Embryonic facial prominence (tissue), 1 donor: ENCODE data around the gene EDNRB.
"Not testable (repeated sequence)": the region's sequence is repeated elsewhere in the genome, so short reads cannot be mapped to it uniquely, and the experiment has no call there.

Experiments used
- DNase-seq: peaks from one replicate; pipeline ENCODE4 v3.0.0-alpha.2; 2016; ENCODE audit errors: extremely low spot score

The EDNRB gene

DNA sequence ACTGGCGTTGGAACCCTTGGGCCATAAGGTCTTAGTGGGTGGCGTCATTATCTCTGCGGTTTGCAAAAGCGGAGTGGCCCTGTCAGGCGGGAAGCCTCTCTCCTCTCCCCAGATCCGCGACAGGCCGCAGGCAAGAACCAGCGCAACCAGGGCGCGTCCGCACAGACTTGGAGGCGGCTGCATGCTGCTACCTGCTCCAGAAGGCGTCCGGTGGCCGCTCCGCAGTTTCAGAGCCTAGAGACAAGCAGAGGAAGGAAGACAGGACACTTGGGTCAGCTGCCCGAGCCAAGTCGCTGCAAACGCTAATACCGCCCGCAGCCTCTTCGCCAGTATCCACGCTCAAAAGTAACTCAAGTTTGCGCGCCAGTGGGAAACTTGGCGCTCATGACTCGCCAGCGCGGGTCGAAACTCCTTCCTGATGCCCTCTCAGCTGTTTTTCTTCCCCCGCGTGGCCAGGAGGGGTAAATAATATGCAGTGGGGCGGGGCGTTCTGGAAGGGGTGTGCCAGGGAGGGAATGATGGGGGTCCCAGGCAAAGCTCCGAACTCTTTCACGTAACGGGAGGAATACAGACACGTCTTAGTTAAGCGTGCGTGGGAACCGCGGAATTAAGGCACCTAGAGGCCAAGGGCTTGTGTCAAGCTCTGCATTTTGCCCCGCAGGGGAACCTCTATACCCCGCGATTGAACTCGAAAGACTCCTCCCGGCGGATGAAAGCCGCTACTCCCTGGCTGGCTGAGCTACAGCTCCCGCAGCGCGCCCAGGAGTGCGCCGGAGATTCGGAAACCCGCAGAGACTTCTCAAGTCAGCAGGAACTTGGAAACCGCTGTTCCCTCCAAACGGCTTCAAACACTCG, at the start of gene EDNRB:
Gene EDNRB, minus strand, starts transcription at position 441 of the 855 bp plus-strand sequence. Its CDS starts 258 bp downstream, at position 183.
- peak; percentile 29 for DNase-seq

- DNase-seq = no peak
These were observed 48.0 kb upstream of the EDNRB start for GRCh38 chr13:77966671-77967070.

DNA sequence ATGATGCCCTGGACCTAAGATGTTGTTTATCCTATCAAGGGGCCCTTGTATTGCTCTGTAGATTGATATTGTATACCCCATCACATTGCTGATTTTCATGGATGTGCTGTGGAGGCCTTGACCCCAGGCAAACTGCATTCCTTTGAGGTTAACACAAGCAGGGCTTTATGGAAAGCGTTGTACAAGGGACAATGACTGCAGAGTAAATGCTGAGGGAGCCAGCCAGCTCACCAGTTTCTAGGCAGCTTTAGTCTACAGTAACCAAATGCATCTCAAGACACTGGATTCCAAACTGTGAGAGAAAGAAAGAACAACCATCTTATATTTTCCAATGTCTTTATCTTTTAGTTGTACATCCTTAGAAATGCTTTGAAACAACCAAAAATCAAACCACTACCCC, 34.1 kb upstream of the EDNRB start:
- DNase-seq = no peak

DNA sequence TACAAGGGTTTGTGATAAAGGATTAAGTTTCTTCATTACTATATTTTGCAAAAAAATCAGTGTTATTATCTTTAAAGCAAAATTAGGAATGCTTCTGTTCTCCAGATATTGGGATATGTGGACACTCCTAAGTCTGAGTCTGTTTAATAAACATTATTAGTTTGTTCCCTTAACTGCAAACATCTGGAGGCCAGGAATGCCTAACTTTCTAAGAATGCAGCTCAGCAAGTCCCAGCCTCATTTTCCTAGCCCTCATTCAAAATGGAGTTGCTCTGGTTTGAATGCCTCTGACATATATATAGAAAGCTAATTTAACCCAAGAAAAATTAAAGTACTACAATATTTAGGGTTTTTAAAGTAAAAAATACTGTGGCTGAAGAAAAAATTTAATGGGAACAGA, 33.6 kb upstream of the EDNRB start:
- no peak for DNase-seq

DNA sequence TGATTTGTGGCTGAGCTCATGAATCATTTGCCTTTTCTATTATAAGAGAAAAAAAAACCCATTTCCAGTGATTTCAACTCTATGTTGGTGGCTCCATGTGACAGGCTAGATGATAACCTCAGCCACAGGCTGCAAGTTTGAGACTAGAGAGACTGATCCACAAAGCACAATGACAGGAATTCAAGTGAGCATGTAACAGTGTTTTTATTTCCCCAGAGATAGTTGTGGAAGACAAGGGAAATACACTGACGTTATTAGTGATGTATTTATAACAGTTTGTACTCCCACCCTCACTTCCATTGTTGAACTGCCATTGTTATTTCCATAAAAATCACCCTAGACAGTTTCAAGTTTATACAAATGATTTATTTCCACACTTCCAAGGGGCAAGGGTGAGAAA, 27.9 kb upstream of the EDNRB start:
- DNase-seq = no peak

DNA sequence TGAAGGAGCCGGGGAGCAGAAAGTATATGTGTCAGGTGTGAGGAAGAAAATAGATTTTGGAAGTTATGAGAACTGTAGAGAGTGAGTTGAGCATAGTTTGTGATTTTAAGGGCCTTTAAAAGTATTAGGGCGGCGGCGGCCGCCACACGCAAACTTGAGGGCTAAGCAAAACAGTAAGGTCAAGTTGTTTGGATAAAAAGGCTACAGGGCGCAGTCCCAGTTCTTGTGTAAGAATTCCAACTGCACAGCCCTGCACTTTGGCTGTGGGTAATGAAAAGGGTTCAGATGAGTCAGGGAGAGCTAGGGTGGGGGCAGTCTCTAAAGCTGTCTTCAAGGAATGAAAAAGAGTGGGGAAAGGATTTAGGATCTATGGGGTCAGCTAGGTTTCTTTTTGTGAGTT, 16.4 kb upstream of the EDNRB start:
- DNase-seq = not testable (repeated sequence)

- DNase-seq = no peak
These were observed 11.8 kb upstream of the EDNRB start for GRCh38 chr13:77930430-77930829.

DNA sequence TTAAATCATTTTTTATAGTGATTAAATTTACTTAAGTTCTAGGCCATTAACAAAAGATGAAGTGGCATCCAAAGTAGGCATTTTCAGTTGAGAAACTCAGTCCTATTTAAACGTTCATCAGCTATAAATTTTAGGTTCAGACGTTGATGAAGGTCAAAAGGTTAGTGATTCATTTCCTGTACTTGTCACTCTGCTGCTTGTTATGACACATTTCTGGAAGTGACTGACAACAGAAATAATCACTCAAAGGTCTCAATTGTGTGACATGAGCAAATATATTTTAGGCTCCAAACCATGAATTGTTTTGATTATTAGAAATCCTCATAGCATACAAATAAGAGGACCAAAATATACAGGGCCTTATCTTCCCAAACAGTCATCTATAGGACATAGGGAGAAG, 10.3 kb upstream of the EDNRB start:
- DNase-seq = no peak

- no peak for DNase-seq
These were observed 7.0 kb upstream of the EDNRB start for GRCh38 chr13:77925616-77926015.

GRCh38 chr13:77919921-77920294, 1.3 kb upstream of the EDNRB start:
- DNase-seq = no peak

DNA sequence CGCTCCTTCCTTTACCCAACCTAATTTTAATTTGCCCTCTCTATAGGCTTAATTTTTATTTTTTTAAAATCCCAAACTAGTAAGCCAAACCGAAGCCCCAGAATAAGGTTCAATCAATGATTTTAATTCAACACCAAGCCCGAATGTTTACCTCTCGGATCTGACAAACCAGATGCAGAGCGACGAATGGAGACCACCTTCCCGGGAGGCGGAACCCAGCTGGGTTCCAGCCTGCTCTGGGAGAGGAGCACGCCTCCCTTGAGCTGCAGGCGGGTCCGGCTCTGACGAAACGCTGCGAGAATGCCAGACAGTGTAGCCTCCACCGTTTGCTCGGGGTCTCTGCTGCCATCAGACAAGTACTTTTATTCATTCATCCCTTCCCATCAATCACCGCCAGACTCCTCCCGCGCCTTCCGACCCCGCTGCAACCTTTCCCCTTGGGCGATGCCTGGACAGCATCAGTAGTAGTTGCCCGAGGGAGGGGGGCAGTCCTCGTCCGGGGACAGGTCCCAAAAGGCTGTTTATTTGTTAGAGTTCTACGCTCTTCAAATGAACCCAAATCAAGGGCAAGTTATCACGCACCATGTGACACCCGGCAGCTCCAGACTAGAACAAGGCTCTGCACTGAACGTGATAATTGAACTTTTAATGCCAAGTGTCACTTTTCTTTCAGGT, 752 bp upstream of the EDNRB start:
- DNase-seq = no peak

DNA sequence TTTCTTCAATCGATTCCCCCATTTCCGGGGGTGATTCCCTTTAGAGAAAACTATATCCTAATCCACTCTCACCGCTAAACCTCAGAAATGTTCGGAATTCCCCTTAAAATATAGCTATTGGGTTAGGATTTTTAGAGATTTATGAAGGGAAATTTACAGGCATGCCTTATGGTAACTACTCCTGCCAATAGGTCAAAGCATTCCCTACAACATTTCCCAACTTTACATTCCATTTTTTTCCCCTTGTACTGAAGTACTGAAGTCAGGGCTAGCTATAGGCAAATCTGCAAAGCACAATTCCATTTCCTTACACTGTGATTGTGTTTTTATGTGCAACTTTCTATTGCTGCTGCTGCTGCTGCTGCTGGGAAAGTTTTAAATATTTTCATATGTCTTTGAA, 2.1 kb downstream of the EDNRB start:
- no peak for DNase-seq

DNA sequence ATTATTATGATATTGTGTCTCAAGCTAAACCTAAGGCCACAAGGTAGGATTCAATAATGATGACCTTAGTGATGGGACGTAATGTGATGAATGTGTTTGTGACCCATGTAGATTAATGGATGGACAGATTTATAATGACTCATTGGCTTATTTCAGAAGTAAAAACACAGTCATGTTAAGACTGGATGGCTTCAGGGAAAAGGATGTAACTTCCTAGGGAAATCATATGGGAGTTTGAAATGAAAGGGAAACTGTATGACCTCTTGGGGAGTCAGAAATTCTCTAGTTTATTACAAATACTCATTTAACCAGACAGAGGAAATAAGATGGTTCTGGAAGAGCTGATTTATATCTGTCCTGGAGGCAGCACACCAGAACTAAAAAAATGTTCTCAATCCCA, 2.9 kb downstream of the EDNRB start:
- no peak for DNase-seq

GRCh38 chr13:77913003-77913402, 5.6 kb downstream of the EDNRB start:
- no peak for DNase-seq

DNA sequence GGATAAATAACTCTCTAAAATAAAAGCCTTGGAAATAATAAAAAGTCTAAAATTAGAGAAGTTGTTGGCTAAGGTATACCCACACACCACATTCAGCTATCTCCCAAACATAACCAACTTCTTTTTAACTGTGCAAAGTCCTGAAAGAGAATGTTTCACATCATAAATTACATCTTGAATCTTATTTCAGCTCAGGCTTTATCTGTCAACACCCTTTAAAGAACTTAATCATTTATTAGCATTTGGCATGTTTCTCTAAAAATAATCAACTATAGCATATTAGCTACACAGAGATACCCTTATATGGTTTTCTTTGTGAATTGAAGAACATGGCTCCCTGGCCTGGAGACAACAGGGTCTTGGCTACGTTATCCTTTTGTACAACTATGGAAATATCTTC, 6.9 kb downstream of the EDNRB start:
- DNase-seq = no peak

- no peak for DNase-seq
These were observed 8.8 kb downstream of the EDNRB start for GRCh38 chr13:77909827-77910226.

DNA sequence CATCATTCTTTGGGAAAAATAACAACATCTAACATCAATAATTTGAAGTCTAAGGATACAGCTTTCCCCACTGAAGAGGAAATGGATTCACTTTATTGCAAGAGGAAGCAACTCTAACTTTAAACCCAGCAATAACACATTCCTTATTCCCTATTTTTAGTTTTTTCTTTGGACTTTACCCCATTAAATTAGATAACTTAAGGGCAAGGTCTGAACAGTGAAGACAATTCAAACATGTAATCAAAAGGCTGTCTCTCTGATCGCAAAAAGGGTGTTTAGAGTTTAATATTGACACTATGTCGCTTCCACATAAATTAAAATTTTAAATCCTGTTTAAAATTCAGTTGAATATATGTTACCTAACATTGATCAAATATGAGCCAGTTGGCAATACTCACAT, 10.1 kb downstream of the EDNRB start:
- DNase-seq = no peak

- DNase-seq = no peak
These were observed 10.8 kb downstream of the EDNRB start for GRCh38 chr13:77907666-77908341.

DNA sequence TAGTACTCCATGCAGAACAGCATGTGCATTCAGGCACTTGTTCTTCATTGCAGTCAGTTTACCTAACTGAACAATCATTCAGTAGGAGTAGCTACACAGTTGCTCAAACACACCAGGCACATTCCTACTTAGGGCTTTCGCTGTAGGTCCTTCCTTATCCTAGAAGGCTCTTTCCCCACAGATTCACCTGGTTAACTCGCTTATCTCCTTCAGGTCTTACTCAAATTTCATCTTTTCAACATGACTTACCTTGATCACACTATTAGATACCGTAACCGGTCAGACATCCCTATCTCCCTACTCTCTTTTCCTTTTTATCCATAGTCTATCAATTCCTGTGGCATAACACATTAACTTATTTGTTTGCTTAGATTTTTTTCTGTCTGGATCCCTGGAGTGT, 14.6 kb downstream of the EDNRB start:
- DNase-seq = no peak

DNA sequence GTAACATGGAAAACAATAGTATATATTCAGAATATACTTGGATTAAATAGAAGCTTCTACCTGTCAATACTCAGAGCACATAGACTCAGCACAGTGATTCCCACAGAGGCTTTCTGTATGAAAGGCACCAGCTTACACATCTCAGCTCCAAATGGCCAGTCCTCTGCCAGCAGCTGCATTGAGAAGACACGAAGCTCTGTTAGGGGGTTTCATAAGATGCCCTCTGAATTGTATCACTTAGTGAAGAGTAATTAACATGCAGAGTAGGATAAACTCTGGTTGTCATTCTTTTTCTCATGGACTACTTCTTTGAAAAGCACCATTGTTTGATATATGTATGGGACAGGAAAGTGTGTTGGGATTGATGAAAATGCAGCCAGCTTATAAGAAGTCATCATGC, 15.2 kb downstream of the EDNRB start:
- DNase-seq = no peak

DNA sequence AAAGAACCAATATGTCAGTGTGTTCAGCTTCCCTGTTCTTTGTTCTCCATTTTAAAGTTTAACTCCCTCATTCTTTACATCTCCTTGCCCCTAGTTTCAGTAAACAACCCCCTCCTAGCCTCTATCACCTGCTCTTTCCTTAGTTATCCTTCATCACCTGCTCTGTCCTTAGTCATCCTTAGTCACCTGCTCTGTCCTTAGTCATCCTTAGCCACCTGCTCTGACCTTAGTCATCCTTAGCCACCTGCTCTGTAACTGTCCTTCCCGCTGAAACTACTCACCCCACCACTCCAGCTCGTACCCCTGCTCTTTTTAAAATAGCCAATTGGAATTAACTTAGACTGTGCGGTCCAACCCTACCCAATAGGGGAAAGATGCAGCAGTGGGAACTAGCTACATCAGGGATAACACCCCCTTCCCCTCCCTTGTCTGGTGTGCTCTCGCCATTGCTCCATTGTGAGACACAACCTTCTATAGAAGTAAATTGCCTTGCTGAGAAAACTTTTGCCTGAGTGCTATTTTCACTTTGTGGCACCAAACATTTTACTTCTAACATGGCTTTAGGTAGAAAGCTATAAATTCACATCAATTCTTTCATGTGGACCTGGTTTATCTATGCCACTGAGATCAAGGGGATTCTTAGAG, 16.2 kb downstream of the EDNRB start:
- no peak for DNase-seq

GRCh38 chr13:77898097-77898496, 20.5 kb downstream of the EDNRB start:
- DNase-seq = no peak
